ENCODE results near the gene SLC6A11. TPM values are rescaled to one million over a fixed set of nuclear protein-coding genes. Genes with fewer than 3 reads are reported as not detected.
A peak's percentile ranks its signal among the peaks of the same experiment; 100 is the strongest.

The SLC6A11 gene
- total and polyA plus RNA-seq, 2 donors = 0.23 to 0.42 TPM

DNA sequence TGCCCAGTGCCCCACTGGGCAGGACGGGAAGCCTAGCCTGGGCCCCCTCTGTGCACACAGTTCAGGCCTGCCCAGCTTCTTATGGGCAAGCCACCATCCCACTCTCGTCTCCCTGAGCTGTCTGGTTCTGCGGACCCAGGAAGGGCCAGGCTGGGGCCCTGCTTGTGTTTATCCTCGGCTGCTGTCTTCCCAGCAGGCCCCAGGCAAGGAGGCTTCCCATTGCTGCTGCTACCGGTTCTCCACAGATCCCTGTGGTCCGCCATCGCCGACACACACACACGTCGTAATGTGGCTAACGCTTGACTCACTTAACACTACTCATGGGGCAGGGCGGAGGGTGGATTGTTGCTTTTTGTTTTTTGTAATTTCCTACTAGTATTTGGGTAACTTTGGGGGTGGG, 124.1 kb downstream of the SLC6A11 start:
- Histone ChIP-seq H3K4me3 (ENCODE audit: low read depth, low read length) (no peak overlapping the region), H3K27ac (ENCODE audit: low read depth) (no peak overlapping the region), H3K36me3 (ENCODE audit: insufficient read depth) (no peaks in the 10 kb centered on the region), H3K4me1 (ENCODE audit: insufficient read depth) (no peaks in the 10 kb centered on the region)
- 55% methylated on average over 12 of the region's 12 CpGs for WGBS
- no peak for DNase-seq (ENCODE audit: extremely low spot score)

DNA sequence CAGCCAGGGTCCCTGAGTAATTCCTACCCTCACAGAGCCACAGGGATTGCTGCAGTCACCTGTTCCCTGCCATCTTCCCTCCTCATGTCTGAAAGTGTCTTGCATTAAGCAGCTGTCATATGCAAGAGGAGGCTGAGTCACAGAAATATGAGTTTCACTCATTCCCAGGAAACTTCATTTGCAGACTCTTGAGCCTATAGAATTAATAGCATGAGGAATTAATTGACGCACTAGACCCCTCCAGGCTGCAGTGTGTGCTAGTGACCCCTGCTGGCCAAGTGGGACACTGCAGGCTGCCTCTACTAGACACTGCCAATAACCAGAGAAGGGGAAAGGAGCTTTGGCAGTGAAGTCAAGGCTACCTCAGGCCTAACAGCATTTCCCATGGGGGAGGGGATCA, 125.9 kb downstream of the SLC6A11 start:
- no peaks in the 10 kb centered on the region for H3K4me1 ChIP-seq (ENCODE audit: insufficient read depth)
- no peaks in the 10 kb centered on the region for H3K36me3 ChIP-seq (ENCODE audit: insufficient read depth)
- H3K4me3 ChIP-seq (ENCODE audit: low read depth, low read length) = no peak overlapping the region
- H3K27ac ChIP-seq (ENCODE audit: low read depth) = no peak overlapping the region
- 81% methylated on average over 1 of the region's 1 CpG for WGBS
- no peak for DNase-seq (ENCODE audit: extremely low spot score)

DNA sequence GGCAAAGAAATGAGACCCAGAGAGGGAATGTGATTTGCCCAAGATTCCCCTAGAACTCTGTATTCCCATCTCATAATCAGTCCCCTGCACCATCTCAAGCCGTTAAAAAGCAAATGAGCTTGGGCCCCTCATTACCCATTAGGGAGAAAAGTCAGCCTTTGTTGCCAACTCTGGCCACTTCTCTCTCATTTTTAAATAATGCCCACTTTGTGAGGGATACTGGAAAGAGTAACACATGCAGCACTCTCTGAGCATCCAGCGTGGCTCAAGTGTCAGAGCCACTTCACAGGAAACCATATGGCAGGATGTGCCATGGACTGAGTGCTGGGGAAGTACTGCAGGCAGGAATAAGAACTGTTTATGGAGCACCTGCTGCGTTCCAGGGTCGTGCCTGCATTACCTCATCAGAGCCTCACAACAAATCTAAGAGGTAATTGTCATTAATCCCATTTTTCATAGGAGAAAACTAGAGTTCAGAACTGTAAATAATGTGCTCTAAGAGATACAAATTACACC, 126.7 kb downstream of the SLC6A11 start:
- DNase-seq (ENCODE audit: extremely low spot score) = no peak
- Histone ChIP-seq H3K4me3 (ENCODE audit: low read depth, low read length) (no peak overlapping the region), H3K36me3 (ENCODE audit: insufficient read depth) (no peaks in the 10 kb centered on the region), H3K4me1 (ENCODE audit: insufficient read depth) (no peaks in the 10 kb centered on the region), H3K27ac (ENCODE audit: low read depth) (no peak overlapping the region)
- 74% methylated on average over 4 of the region's 4 CpGs for WGBS

DNA sequence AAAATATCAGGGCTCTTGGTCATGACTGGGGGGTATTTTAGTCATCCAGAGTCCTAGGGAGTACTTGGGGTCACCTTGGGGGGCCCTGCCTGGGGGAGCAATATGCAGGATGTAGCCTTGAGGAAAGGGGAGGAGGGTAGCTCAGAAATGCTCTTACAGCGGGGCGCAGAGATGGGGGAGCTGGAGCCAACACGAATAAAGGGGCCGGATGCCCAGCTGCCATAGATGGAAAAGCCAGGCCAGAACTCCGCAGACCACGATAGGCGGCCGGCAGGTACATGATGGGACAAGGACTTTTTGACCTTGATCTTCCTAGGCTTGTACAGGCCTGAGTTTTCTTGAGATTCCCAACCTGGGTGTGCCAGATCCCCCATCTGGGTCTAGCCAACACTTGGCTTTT, 128.8 kb downstream of the SLC6A11 start:
- Histone ChIP-seq H3K36me3 (ENCODE audit: insufficient read depth) (no peaks in the 10 kb centered on the region), H3K27ac (ENCODE audit: low read depth) (no peak overlapping the region), H3K4me3 (ENCODE audit: low read depth, low read length) (no peak overlapping the region), H3K4me1 (ENCODE audit: insufficient read depth) (no peaks in the 10 kb centered on the region)
- no peak for DNase-seq (ENCODE audit: extremely low spot score)
- 86% methylated on average over 8 of the region's 8 CpGs for WGBS

DNA sequence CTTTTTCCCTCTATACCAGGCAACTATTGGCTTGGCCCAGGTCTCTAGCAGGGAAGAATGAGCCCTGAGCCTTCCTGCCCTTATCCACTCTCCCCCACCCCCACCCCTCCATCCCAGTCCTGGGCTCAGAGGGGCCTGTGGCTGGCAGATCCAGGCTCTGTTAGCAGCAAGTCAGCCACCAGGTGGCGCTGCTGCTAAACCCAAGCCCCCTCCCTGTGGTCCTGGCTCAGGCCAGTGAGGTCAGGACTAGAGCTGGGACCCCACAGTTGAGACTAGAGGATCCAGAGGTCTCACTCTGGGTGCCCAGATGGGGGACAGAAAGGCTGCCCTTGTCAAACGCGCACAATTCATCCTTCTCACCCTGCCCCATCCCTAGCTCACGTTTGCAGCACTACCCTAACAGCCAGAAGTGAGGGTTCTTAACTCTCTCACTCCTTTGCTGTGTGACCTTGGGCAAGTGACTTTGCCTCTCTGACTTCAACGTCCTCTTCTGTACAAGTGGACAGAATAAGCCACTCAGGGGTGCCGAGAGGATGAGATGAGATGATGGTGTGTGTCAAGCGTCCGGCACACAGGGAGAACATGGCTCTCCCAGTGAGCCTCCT, 129.8 kb downstream of the SLC6A11 start:
- H3K4me1 ChIP-seq (ENCODE audit: insufficient read depth) = no peaks in the 10 kb centered on the region
- no peak overlapping the region for H3K4me3 ChIP-seq (ENCODE audit: low read depth, low read length)
- DNase-seq (ENCODE audit: extremely low spot score) = no peak
- H3K36me3 ChIP-seq (ENCODE audit: insufficient read depth) = no peaks in the 10 kb centered on the region
- H3K27ac ChIP-seq (ENCODE audit: low read depth) = no peak overlapping the region
- WGBS = 48% methylated on average over 8 of the region's 8 CpGs

DNA sequence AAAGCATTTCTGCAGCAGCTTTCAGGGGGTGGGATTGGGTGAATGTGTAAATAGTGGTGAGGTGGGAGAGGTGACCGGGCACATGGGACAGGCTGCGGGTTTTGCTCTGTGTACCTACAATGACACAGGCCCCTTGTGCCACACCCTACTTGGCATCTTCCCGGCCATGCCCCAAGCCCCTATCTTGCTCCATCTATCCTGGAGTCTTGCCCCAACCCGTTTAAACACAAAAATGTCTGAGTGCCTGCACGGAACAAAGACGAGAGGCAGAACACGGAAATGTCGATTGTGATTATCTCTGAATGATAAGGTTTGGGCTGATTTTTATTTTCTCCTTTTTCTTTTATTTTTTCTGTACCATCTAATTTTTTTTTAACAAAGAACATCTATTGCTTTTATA, 130.5 kb downstream of the SLC6A11 start:
- no peaks in the 10 kb centered on the region for H3K36me3 ChIP-seq (ENCODE audit: insufficient read depth)
- H3K4me1 ChIP-seq (ENCODE audit: insufficient read depth) = no peaks in the 10 kb centered on the region
- H3K27ac ChIP-seq (ENCODE audit: low read depth) = no peak overlapping the region
- peak; percentile 45 for DNase-seq (ENCODE audit: extremely low spot score)
- WGBS = 51% methylated on average over 8 of the region's 8 CpGs
- no peak overlapping the region for H3K4me3 ChIP-seq (ENCODE audit: low read depth, low read length)

DNA sequence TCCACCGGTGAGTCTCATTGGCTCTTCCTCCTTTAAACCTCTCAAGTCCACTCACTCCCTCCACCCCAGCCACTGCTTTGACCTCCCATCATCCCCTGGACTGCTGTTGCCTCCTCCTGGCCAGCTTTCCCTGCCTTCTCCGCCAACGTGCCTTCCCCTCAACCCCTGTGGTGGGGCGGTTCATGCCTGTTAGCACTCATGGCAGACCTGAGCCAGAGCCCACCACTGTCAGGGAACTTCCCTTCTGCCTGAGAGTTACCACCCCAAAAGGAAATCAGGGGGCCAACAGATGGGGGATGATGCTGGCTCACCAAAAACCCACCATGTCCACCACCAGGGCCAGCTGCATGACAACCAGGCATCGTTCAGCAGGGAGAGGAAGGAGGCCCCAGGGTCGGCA, 132.3 kb downstream of the SLC6A11 start:
- Histone ChIP-seq H3K36me3 (ENCODE audit: insufficient read depth) (no peaks in the 10 kb centered on the region), H3K4me1 (ENCODE audit: insufficient read depth) (no peaks in the 10 kb centered on the region), H3K27ac (ENCODE audit: low read depth) (no peak overlapping the region), H3K4me3 (ENCODE audit: low read depth, low read length) (no peak overlapping the region)
- DNase-seq (ENCODE audit: extremely low spot score) = no peak
- WGBS = 72% methylated on average over 6 of the region's 6 CpGs

DNA sequence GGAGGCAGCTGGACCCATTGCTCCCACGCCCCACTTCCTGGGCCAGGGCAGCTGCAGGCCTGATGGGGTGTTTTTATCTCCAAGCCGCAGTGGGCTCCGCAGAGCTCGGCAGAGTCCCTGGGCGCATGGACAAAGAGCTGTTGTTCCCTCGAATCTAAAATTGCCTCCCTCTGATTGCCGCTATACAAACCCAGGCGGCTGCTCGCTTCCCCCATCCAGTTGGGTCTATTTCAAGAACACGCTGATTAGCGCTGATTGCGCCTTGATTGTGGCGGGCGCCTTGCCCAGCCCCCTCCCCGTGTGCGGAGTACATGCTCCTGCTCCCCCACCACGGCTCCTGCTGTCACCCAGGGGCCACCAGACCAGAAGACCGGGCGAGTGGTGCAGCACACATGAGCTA, 133.2 kb downstream of the SLC6A11 start:
- no peak overlapping the region for H3K27ac ChIP-seq (ENCODE audit: low read depth)
- 73% methylated on average over 19 of the region's 19 CpGs for WGBS
- DNase-seq (ENCODE audit: extremely low spot score) = no peak
- H3K4me3 ChIP-seq (ENCODE audit: low read depth, low read length) = no peak overlapping the region
- no peaks in the 10 kb centered on the region for H3K4me1 ChIP-seq (ENCODE audit: insufficient read depth)
- H3K36me3 ChIP-seq (ENCODE audit: insufficient read depth) = no peaks in the 10 kb centered on the region

DNA sequence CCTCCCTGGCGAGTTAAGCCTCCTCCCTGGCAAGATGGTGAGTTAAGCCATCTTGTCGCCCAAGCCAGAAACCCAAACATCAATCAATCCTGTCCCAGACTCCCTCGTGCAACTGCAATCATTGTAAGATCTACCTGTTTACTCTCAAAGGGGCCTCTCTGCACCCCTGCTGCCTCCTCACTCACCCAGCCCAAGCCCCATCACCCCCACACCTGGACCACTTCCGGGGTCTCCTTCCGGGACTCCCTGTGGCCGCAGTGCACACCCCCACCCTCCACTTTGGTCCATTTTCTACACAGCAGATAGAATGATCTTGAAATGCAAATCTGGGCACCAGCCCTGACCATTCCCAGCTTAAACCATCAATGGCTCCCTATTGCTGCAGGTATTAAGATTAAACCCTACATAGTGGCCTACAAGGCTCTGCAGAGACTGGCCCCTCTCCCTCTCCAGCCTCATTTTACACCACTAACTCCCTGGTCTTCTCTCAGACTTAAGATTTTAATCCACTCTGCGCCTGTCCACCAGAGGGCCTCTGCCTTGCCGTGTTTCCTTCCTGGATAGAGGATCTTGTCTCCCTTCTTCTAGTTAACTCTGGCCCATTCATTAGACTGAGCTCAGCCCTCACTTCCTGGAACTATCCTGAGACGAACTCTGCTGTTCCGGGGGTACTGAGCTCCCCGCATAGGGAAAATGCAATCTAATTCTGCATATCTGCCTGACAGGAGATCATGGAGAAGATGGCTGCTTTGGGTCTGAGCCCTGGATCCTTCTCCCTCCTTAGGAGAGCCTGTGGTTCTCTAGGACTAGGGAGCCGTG, 134.7 kb downstream of the SLC6A11 start:
- 44% methylated on average over 12 of the region's 12 CpGs for WGBS
- no peak overlapping the region for H3K27ac ChIP-seq (ENCODE audit: low read depth)

DNA sequence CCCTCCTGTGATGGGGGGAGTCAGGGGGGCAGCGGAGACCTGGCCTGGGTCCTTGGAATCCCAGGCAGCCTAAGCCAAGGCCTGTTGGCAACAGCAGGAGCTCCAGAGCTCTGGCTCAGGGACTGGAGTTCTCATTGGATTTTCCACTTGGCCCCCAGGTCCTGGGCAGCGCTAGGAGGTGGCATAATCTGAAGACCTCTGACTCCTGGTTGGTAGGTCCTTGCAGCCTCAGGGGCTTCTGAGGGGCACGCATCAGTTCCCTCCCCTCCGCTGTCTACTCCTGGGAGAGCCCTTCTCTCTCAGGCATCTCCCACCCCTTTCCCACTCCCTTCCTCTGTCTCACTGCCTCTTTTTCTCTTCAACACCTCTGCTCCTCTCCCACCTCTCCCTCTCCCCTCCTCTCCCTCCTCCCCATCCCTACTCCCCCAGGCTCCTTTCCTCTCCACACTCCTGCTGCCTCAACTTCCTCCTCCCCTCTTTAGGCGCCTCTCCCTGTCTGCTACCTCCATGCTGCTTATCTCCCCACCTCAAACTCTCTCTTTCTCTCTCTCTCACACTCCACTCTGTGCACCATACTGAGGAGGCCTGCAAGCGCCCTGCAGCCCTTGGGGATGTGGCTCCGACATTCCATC, 135.4 kb downstream of the SLC6A11 start:
- no peak for DNase-seq (ENCODE audit: extremely low spot score)
- H3K36me3 ChIP-seq (ENCODE audit: insufficient read depth) = no peaks in the 10 kb centered on the region
- WGBS = 72% methylated on average over 7 of the region's 7 CpGs
- H3K27ac ChIP-seq (ENCODE audit: low read depth) = no peak overlapping the region
- H3K4me3 ChIP-seq (ENCODE audit: low read depth, low read length) = no peak overlapping the region
- H3K4me1 ChIP-seq (ENCODE audit: insufficient read depth) = no peaks in the 10 kb centered on the region

More for the DNA sequence above, 134.7 kb downstream of the SLC6A11 start:
- DNase-seq (ENCODE audit: extremely low spot score) = no peak
- H3K4me3 ChIP-seq (ENCODE audit: low read depth, low read length) = no peak overlapping the region
- H3K36me3 ChIP-seq (ENCODE audit: insufficient read depth) = no peaks in the 10 kb centered on the region
- no peaks in the 10 kb centered on the region for H3K4me1 ChIP-seq (ENCODE audit: insufficient read depth)

DNA sequence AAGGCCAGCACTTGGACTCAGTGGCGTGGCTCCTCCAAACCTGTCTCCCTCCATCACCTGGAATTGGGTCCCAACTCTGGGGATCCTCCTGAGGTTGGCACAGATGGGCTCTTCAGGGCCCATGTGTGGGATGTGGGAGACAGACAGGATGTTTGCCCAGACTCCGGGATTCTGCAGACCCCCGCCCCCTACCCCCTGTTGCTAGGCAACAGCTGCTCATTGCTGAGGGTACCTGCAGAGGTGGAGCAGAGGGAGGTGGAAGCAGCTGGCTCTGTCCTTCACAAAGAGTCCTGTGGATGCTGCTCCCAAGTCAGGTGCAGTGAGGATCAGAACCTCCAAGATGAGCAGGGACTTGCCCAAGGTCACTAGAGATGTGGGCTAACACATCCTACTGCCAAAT, 136.5 kb downstream of the SLC6A11 start:
- Histone ChIP-seq H3K36me3 (ENCODE audit: insufficient read depth) (no peaks in the 10 kb centered on the region), H3K4me3 (ENCODE audit: low read depth, low read length) (no peak overlapping the region), H3K4me1 (ENCODE audit: insufficient read depth) (no peaks in the 10 kb centered on the region), H3K27ac (ENCODE audit: low read depth) (no peak overlapping the region)
- 59% methylated on average over 3 of the region's 3 CpGs for WGBS
- DNase-seq (ENCODE audit: extremely low spot score) = no peak

DNA sequence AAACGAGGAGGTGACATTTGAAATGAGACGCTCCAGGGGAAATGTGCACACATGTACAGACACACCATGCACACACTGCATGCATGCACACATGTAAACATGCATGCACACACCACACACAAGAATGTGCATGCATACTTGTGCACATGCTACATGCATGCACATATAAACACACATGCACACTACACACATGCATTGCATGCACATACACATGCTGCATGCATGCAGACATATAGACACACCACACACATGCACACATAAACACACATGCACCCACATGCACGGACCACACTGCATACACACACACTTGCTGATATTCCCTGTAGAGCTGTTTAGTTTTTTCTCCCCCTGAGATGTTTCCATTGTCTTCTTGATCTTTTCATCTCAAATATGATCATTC, 138.7 kb downstream of the SLC6A11 start:
- H3K36me3 ChIP-seq (ENCODE audit: insufficient read depth) = no peaks in the 10 kb centered on the region
- H3K27ac ChIP-seq (ENCODE audit: low read depth) = no peak overlapping the region
- H3K4me1 ChIP-seq (ENCODE audit: insufficient read depth) = no peaks in the 10 kb centered on the region

DNA sequence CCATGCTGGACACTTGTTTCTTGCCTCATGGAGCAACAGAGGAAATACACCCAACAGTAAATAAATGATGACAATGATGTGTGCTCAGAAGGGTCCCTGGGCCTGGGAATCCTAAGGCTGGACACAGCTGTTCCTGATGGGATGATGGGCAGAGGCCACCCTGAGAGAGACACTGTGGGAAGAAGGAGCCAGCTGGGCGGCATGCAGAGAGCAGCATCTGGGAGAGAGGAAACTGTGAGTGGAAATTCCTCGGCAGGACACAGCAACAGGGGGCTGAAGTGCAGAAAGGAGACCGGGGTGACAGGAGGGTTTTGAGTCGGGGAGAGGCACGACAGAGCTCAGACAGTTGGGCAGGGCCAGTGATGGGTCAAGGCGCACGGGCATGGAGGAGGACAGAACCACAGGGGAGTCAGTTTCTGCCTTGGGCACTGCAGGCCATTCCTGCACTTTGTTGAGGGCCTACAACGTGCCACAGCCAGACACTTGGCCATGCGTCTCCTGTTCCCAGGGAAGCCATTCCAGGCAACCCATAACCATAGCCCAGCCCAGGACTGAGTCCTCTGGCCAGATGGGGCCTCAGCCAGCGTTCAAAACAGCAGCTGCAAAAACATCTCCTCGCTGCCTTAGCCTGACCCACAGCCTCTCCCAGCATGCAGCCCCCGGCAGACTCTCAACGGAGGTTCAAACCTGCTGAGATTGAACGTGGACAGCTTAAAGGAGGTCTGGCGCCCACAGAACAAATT, 139.9 kb downstream of the SLC6A11 start:
- DNase-seq (ENCODE audit: extremely low spot score) = no peak
- 61% methylated on average over 15 of the region's 15 CpGs for WGBS
- no peak overlapping the region for H3K27ac ChIP-seq (ENCODE audit: low read depth)

More for the DNA sequence above, 138.7 kb downstream of the SLC6A11 start:
- no peak overlapping the region for H3K4me3 ChIP-seq (ENCODE audit: low read depth, low read length)
- DNase-seq (ENCODE audit: extremely low spot score) = no peak
- 79% methylated on average over 3 of the region's 3 CpGs for whole genome bisulfite sequencing

More for the DNA sequence above, 139.9 kb downstream of the SLC6A11 start:
- Histone ChIP-seq H3K36me3 (ENCODE audit: insufficient read depth) (no peaks in the 10 kb centered on the region), H3K4me3 (ENCODE audit: low read depth, low read length) (no peak overlapping the region), H3K4me1 (ENCODE audit: insufficient read depth) (no peaks in the 10 kb centered on the region)
